Ovary (tissue), 9 donors: ENCODE data around the gene FBXO8. TPM values are rescaled to one million over a fixed set of nuclear protein-coding genes. Genes with fewer than 3 reads are reported as not detected.

Experiments used
- DNase-seq, 5 donors: peaks; one replicate each; pipeline ENCODE4 v3.0.0-alpha.2; 2019 to 2020
- H3K27ac ChIP-seq, 2 donors: fragments of 200-600 bp; one replicate each; pipeline versions ENCODE4 v1.5.1 to v1.8.0; 2019 to 2022
- H3K27me3 ChIP-seq: fragments of 200-600 bp; one replicate; pipeline ENCODE4 v1.8.0; 2022
- H3K36me3 ChIP-seq: fragments of 200-600 bp; sonication (generic); one replicate; pipeline ENCODE4 v1.5.1; 2019
- H3K4me1 ChIP-seq: one replicate; pipeline ENCODE4 v1.8.1; 2013; ENCODE audit warnings: mild to moderate bottlenecking, moderate library complexity; ENCODE audit not compliant: insufficient read depth
- H3K4me3 ChIP-seq: fragments of 200-600 bp; sonication (generic); one replicate; pipeline ENCODE4 v1.5.1; 2017
- H3K9me3 ChIP-seq, 2 donors: fragments of 200-600 bp in 1 of 2; sonication (generic) in 1 of 2; one replicate each; pipeline versions ENCODE4 v1.5.1 to v1.8.1; 2013 to 2019; ENCODE audit warnings: mild to moderate bottlenecking in 1 of 2, moderate library complexity in 1 of 2
- EP300 ChIP-seq: sonication (generic); formaldehyde crosslinking; IDR thresholded peaks from one replicate; pipeline ENCODE4 v1.6.1; 2017; ENCODE audit warnings: antibody characterized with exemption
- POLR2A ChIP-seq: fragments of 450-650 bp; IDR thresholded peaks from one replicate; pipeline ENCODE4 v1.6.1; 2017; ENCODE audit warnings: antibody characterized with exemption, mild to moderate bottlenecking, moderate library complexity
- WGBS, 3 donors: extraction: QIAGEN DNeasy Blood & Tissue Kit in 1 of 3; methylation state at CpG; one replicate each; pipeline versions ENCODE4 v1.1.5 to v1.1.7; 2013 to 2017; 5-methylcytosine and 5-hydroxymethylcytosine counted together
- intact Hi-C, 4 donors: fragments of 100-400 bp; cut with DNase I; formaldehyde crosslinking; loops; one replicate each; pipeline versions ENCODE4 v1.11.0 to v1.15.1; 2022 to 2023
- polyA plus RNA-seq, 2 donors: library from polyadenylated mRNA; stranded (reverse); fragments of 200-250 nt in 1 of 2; fragments of 350-450 nt in 1 of 2; fragmentation: Illumina TruSeq in 1 of 2; extraction: RNeasy Lipid Tissue Mini Kit (QIAGEN cat#74804) in 1 of 2; gene quantifications; one replicate each; pipeline ENCODE4 v1.2.3, GENCODE V29; 2013 to 2014
- total RNA-seq, 7 donors: library from RNA; depleted of rRNA in 2 of 7; stranded (reverse); fragments of >200 nt in 2 of 7; fragmentation: NEBNext Ultra II Directional in 3 of 7; extraction: Animal tissue kit (Norgen Biotek cat#: 25700) in 3 of 7; gene quantifications; one replicate each; pipeline versions ENCODE4 v1.1.0 to v1.2.4, GENCODE V29; 2016 to 2023
- TF ChIP-seq, protein P1 (sequence below), 3 donors: fragments of 450-650 bp in 2 of 3; fragments of 200-600 bp in 1 of 3; IDR thresholded peaks; one replicate each; pipeline versions ENCODE4 v1.5.1 to v1.8.0; 2016 to 2022; ENCODE audit warnings: antibody characterized with exemption in 3 of 3, mild to moderate bottlenecking in 1 of 3
- donor health status: DM: no; HTN: no; CAD: no; lungs with moderate emphysema.
- donor health status: DM: no; HTN: no; CAD: no.
- donor health status: Bipolar disorder and iron deficiency.
- donor health status: DM: yes; HTN: yes; CAD: no.
- donor health status: DM: no; HTN: no; CAD: no.
- donor health status: DM: yes; HTN: yes; CAD: no.

The FBXO8 gene
- total and polyA plus RNA-seq, 9 donors: 19.0 to 41.1 (median 28.9) TPM

DNA sequence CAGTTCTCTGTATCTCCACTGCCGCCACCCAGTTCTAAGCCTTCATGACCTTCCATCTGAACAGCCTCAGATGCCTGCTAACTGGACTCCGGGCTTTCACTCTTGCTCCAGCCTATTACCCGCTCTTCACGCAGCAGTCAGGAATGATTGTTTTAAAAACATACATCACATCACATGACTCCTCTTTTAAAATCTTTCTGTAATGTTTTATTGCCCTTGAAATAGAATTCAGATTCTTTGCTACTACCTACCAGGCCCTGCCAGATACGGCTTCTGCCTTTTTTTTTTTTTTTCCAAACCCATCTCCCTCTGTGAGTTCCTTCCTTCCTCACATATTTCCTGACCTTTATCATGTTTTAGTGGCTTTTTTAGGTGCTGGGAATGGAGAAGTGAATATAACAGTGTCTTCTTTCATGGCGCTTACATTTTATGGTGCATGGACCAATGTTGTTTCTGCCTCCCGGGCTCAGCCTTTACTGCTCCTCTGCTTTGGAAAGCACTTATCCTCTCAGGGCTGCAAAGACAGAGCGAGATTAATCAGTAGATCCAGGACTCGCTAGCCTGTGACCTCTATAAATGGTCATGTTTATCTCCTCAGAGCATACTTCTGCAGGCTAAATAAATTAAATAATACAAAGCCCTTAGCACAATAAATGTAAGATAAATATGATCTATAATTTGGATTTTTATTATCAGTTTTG lies 58.0 kb downstream of the FBXO8 start:
- WGBS, 3 donors: 46 to 48% (median 48%) methylated on average over 9 of the region's 9 CpGs
- Histone ChIP-seq H3K4me3 (no peak overlapping the region), H3K36me3 (no peaks in the 10 kb centered on the region), H3K27me3 (no peaks in the 10 kb centered on the region), H3K27ac (no peak overlapping the region), H3K4me1 (no peaks in the 10 kb centered on the region), H3K9me3 (no peaks in the 10 kb centered on the region)
- DNase-seq: no peak
- TF ChIP-seq POLR2A (no peak), EP300 (no peak)
- TF ChIP-seq, protein P1, sequence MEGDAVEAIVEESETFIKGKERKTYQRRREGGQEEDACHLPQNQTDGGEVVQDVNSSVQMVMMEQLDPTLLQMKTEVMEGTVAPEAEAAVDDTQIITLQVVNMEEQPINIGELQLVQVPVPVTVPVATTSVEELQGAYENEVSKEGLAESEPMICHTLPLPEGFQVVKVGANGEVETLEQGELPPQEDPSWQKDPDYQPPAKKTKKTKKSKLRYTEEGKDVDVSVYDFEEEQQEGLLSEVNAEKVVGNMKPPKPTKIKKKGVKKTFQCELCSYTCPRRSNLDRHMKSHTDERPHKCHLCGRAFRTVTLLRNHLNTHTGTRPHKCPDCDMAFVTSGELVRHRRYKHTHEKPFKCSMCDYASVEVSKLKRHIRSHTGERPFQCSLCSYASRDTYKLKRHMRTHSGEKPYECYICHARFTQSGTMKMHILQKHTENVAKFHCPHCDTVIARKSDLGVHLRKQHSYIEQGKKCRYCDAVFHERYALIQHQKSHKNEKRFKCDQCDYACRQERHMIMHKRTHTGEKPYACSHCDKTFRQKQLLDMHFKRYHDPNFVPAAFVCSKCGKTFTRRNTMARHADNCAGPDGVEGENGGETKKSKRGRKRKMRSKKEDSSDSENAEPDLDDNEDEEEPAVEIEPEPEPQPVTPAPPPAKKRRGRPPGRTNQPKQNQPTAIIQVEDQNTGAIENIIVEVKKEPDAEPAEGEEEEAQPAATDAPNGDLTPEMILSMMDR (IDR thresholded peaks at IDR 0.05): no peak
- intact Hi-C loops: no loop called here

DNA sequence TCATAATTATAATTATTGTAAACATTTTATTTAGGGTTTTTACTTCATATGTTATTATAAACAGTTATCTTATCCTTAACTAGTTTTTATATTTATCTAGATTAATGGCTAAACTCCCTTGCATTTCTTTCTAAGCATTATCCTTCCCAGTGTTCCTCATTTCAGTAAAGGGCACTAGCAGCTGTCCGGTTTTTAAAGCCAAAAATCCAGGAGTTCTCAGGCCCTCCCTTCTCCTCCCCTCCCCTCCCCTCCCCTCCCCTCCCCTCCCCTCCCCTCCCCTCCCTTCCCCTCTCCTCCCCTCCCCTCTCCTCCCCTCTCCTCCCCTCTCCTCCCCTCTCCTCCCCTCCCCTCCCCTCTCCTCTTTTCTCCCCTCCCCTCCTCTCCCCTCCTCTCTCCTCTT lies 58.9 kb downstream of the FBXO8 start:
- no peak for TF ChIP-seq POLR2A
- TF ChIP-seq, protein P1 (IDR thresholded peaks at IDR 0.05): no peak
- TF ChIP-seq EP300: no peak
- no peaks in the 10 kb centered on the region for H3K9me3 ChIP-seq
- H3K4me3 ChIP-seq: no peak overlapping the region
- no peaks in the 10 kb centered on the region for H3K27me3 ChIP-seq
- WGBS, 3 donors: 41 to 52% (median 42%) methylated on average over 1 of the region's 1 CpG
- DNase-seq: no peak
- H3K27ac ChIP-seq: no peak overlapping the region
- no peaks in the 10 kb centered on the region for H3K36me3 ChIP-seq
- no peaks in the 10 kb centered on the region for H3K4me1 ChIP-seq
- intact Hi-C loops: no loop called here

DNA sequence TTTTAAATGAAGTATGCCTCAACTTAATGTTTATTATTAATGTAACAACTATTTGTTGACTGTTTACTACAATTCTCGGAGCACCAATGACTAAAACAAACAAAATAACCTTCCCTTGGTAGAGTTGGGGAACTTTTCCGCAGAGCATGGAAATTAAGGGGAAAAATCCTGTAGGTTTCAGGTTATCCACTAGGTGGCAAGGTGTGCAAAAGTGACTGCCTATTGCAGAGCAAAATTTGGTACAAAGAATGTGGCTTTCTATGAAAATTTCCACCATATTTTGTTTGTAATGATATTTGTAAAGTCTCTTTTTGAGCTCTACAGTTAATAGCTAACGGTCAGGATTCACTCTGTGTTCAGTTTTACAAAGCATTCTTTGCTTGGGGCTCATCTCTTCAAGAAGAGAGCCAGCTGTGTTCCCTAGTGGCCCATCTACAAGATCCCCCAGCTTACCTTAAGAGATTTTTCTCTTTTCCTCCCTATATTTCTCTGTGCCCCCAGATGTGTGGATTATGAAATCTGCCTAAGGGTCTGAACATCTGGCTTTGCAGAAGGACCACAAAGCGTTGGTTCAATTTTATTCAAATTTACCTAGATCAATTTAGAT lies 61.1 kb downstream of the FBXO8 start:
- DNase-seq: no peak
- Histone ChIP-seq H3K27me3 (no peaks in the 10 kb centered on the region), H3K27ac (no peak overlapping the region), H3K4me3 (no peak overlapping the region), H3K4me1 (no peaks in the 10 kb centered on the region), H3K36me3 (no peaks in the 10 kb centered on the region), H3K9me3 (no peaks in the 10 kb centered on the region)
- TF ChIP-seq, protein P1 (IDR thresholded peaks at IDR 0.05): peak in 2 of 3 donors; percentile 30 to 46
- TF ChIP-seq POLR2A: no peak
- TF ChIP-seq EP300: no peak
- WGBS, 3 donors: 45 to 53% (median 48%) methylated on average over 4 of the region's 4 CpGs
- intact Hi-C loops: no loop called here

DNA sequence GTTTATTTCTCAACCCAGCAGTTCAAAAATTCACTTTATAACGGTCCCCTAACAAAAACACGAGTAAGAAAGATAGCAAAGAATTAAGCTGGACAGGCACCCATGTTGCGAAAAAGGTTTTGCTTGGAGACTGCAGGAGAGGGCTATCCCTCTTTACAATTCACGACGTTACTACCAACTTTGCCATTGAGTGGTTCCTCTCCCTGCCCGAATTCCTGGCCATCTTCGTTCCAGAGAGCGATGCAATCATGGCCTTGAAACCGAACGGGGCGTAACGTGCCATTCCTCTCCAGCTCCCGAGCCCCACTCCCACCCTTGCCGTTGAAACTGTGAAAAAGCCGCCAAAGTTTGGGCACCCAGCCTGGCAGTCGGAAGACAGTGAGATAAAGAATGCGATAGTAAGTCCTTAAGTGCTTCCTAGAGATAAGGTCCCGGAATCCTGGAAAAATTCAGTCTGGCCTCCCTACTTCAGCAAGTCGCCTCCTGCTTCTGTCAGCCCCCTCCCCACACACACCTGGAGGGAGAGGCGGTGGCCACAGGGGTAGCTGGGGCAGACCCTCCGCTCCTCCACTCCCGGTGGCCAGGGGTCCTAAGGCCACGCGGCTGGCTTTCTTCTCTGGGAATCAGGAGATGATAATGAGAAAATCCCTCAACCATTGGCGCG lies 65.2 kb downstream of the FBXO8 start:
- intact Hi-C loops: no loop called here
- Histone ChIP-seq H3K4me3 (peak overlapping the region; percentile 13), H3K9me3 (no peaks in the 10 kb centered on the region), H3K27me3 (no peaks in the 10 kb centered on the region), H3K36me3 (no peaks in the 10 kb centered on the region), H3K4me1 (no peaks in the 10 kb centered on the region), H3K27ac (no peak overlapping the region)
- DNase-seq: no peak
- TF ChIP-seq EP300: no peak
- WGBS, 3 donors: 11 to 17% (median 12%) methylated on average over 26 of the region's 26 CpGs
